MCF 10A (cell line): ENCODE data around the gene BARX2. TPM values are rescaled to one million over a fixed set of nuclear protein-coding genes. Genes with fewer than 3 reads are reported as not detected.

Experiments used
- BruUV-seq: library from RNA; stranded (reverse); fragments of 400-500 nt; replicated peaks from 2 replicates; lab custom pipeline; 2021; lab: Mats Ljungman, UMichigan
- CTCF ChIA-PET: fragments of 300-600 bp; sonication (Branson Sonifier 250); formaldehyde crosslinking; extraction: SDS; loops from one replicate; lab custom pipeline; 2021; ENCODE audit warnings: antibody characterized with exemption, inconsistent platforms; lab: Yijun Ruan, JAX
- POLR2A ChIA-PET: fragments of 300-600, 350-650 bp; sonication (Branson Sonifier 250); formaldehyde crosslinking; extraction: SDS; loops from one replicate; lab custom pipeline; 2020; ENCODE audit warnings: antibody characterized with exemption, inconsistent platforms; lab: Yijun Ruan, JAX
- DNase-seq: peaks from one replicate; pipeline ENCODE4 v3.0.0-alpha.2; 2018; ENCODE audit not compliant: unreplicated experiment
- H3K27ac Mint-ChIP-seq: one replicate; pipeline ENCODE4 v1.8.0; 2022; ENCODE audit warnings: mild to moderate bottlenecking, low read depth, mixed read lengths; ENCODE audit not compliant: unreplicated experiment
- H3K27me3 Mint-ChIP-seq: one replicate; pipeline ENCODE4 v1.8.0; 2022; ENCODE audit warnings: mixed read lengths; ENCODE audit not compliant: insufficient read depth, unreplicated experiment
- H3K36me3 Mint-ChIP-seq: one replicate; pipeline ENCODE4 v1.8.0; 2022; ENCODE audit warnings: mild to moderate bottlenecking, moderate library complexity, mixed read lengths; ENCODE audit not compliant: insufficient read depth, unreplicated experiment
- H3K4me1 Mint-ChIP-seq: one replicate; pipeline ENCODE4 v1.8.0; 2022; ENCODE audit warnings: mixed read lengths; ENCODE audit not compliant: insufficient read depth, unreplicated experiment
- H3K4me3 Mint-ChIP-seq: one replicate; pipeline ENCODE4 v1.8.0; 2022; ENCODE audit warnings: mild to moderate bottlenecking, moderate library complexity, mixed read lengths; ENCODE audit not compliant: unreplicated experiment
- H3K9me3 Mint-ChIP-seq: one replicate; pipeline ENCODE4 v1.8.0; 2022; ENCODE audit warnings: mixed read lengths; ENCODE audit not compliant: unreplicated experiment
- CTCF ChIP-seq: fragments of 200-600 bp; IDR thresholded peaks from one replicate; pipeline ENCODE4 v1.8.0; 2022; ENCODE audit warnings: antibody characterized with exemption, mild to moderate bottlenecking; ENCODE audit not compliant: unreplicated experiment
- intact Hi-C: fragments of 100-400 bp; cut with micrococcal nuclease; formaldehyde crosslinking; loops from 2 replicates; pipeline ENCODE4 v1.14.1; 2022
- total RNA-seq: library from RNA; stranded (reverse); gene quantifications from 2 replicates; pipeline ENCODE4 v1.2.3, GENCODE V29; 2022

BARX2 gene
- total RNA-seq, 1 experiment from 2014 or later: not detected

GRCh38 chr11:129366737-129367597, 8.7 kb upstream of the BARX2 start:
- BruUV-seq: no TSS peak
- ChIA-PET CTCF (interaction anchor here (0.6 to 6.3 kb wide), 7 partner anchors 9 to 517 kb away, joined by 3 to 169 read pairs (median 4); partner anchors contain the start of gene BARX2), POLR2A (interaction anchor here (1.0 kb wide), 1 partner anchor 386 kb away, joined by 5 read pairs; no protein-coding TSS in a partner anchor)
- Mint-ChIP-seq H3K27me3 (peaks cover 65% of the 10 kb centered on the region), H3K36me3 (no peaks in the 10 kb centered on the region), H3K27ac (no peak overlapping the region), H3K4me1 (peaks cover 6% of the 10 kb centered on the region), H3K9me3 (no peaks in the 10 kb centered on the region), H3K4me3 (no peak overlapping the region)
- DNase-seq: no peak
- TF ChIP-seq CTCF: no peak
- intact Hi-C loops: loop anchor here (10.0 kb wide), 1 partner anchor 482 kb away; no protein-coding TSS in a partner anchor

- H3K27ac Mint-ChIP-seq: no peak overlapping the region
- TF ChIP-seq CTCF: no peak
- ChIA-PET POLR2A (no interaction called here), CTCF (interaction anchor here (0.6 to 6.3 kb wide), 3 partner anchors 83 to 381 kb away, joined by 3 to 169 read pairs (median 9); no protein-coding TSS in a partner anchor)
- no peak overlapping the region for H3K4me3 Mint-ChIP-seq
- intact Hi-C loops: loop anchor here (10.0 kb wide), 1 partner anchor 484 kb away; no protein-coding TSS in a partner anchor
- H3K27me3 Mint-ChIP-seq: peaks cover 86% of the 10 kb centered on the region
- no peaks in the 10 kb centered on the region for H3K36me3 Mint-ChIP-seq
- no TSS peak for BruUV-seq
- H3K4me1 Mint-ChIP-seq: peaks cover 11% of the 10 kb centered on the region
- H3K9me3 Mint-ChIP-seq: no peaks in the 10 kb centered on the region
- no peak for DNase-seq
These were observed 6.6 kb upstream of the BARX2 start for GRCh38 chr11:129368889-129369672.

- H3K9me3 Mint-ChIP-seq: no peaks in the 10 kb centered on the region
- no peak for TF ChIP-seq CTCF
- no peak for DNase-seq
- BruUV-seq: no TSS peak
- H3K27me3 Mint-ChIP-seq: peaks cover 98% of the 10 kb centered on the region
- CTCF ChIA-PET: interaction anchor here (2.6 kb wide), 1 partner anchor 379 kb away, joined by 9 read pairs; no protein-coding TSS in a partner anchor
- no peaks in the 10 kb centered on the region for H3K36me3 Mint-ChIP-seq
- POLR2A ChIA-PET: no interaction called here
- peaks cover 11% of the 10 kb centered on the region for H3K4me1 Mint-ChIP-seq
- H3K27ac Mint-ChIP-seq: no peak overlapping the region
- no peak overlapping the region for H3K4me3 Mint-ChIP-seq
- intact Hi-C loops: no loop called here
These were observed 4.9 kb upstream of the BARX2 start for GRCh38 chr11:129370715-129371114.
